ENCODE results near the gene EVC. TPM values are rescaled to one million over a fixed set of nuclear protein-coding genes. Genes with fewer than 3 reads are reported as not detected.

EVC gene
- total and polyA plus RNA-seq, 2 of the 4 experiments (the other 2 are of a cell fraction): 16.8 to 18.9 TPM

DNA sequence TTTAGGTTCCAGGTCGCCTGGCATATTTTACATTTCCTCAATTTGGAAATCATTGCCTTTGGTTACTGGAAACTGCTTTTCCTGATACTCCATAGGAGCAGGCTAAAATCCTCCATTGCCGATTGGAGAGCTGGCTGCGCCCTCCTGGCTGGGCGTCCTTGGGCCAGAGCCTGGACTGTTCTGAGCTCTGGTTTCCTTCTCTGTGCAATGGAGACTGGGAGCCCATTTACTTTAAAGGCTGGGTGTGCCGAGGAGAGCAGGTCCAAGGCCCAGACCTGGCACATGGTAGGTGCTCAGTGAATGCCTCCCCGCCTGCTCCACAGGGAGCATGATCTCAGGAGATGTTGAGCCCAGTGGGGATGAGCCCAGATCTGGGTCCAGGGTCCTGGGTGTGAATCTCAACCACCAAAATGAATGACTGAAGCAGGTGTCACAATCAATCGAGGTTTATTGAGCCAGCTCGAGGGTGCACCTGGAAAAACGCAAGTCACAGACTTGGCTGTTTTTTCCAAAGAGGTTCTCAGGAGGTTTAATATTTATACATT lies 50.0 kb downstream of the EVC start (continued):
- no peak for TF ChIP-seq BHLHE40 (IDR thresholded peaks at IDR 0.05; ENCODE audit: low read depth, low read length)
- TF ChIP-seq, protein P1, sequence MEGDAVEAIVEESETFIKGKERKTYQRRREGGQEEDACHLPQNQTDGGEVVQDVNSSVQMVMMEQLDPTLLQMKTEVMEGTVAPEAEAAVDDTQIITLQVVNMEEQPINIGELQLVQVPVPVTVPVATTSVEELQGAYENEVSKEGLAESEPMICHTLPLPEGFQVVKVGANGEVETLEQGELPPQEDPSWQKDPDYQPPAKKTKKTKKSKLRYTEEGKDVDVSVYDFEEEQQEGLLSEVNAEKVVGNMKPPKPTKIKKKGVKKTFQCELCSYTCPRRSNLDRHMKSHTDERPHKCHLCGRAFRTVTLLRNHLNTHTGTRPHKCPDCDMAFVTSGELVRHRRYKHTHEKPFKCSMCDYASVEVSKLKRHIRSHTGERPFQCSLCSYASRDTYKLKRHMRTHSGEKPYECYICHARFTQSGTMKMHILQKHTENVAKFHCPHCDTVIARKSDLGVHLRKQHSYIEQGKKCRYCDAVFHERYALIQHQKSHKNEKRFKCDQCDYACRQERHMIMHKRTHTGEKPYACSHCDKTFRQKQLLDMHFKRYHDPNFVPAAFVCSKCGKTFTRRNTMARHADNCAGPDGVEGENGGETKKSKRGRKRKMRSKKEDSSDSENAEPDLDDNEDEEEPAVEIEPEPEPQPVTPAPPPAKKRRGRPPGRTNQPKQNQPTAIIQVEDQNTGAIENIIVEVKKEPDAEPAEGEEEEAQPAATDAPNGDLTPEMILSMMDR (conservative IDR thresholded peaks at IDR 0.05; ENCODE audit: low read depth, low read length): no peak
- TF ChIP-seq CEBPB (IDR thresholded peaks at IDR 0.05; ENCODE audit: low read depth, low read length): no peak

DNA sequence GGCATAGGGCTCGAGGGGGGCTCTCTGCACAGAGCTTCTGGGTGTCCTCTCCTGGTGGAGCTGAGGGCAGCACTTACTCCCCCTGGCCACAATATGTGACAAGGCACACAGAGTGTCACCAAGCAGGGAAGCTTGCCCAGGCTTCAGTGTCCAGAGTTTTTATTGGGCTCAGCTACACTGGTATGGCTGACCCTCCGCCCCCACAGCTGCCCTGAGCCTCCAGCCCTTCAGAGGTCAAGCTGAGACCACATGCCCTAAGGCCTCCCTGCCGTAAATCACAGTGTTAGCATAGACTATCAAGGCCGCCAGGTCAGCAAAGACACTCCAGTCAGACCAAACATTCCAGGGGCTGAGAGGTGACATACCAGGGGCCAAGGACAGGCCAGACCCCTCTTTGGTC lies 59.0 kb downstream of the EVC start:
- WGBS, 2 experiments (ENCODE audit: extremely low coverage in 2 of 2, insufficient read length in 1 of 2): no CpG with 5 or more reads among the region's 4 CpGs
- no peaks in the 10 kb centered on the region for H3K9me3 ChIP-seq (ENCODE audit: control insufficient read depth, insufficient read depth, low read length)
- in situ Hi-C loops (cut with MboI; ENCODE audit: low sequenced_read_pairs): no loop called here
- ChIA-PET CTCF (no interaction called here), POLR2A (ENCODE audit: unreplicated experiment) (no interaction called here)
- no peak overlapping the region; the same call in 2 of the 3 replicates for H2BK15ac ChIP-seq (ENCODE audit: low read depth, low read length)
- no peak overlapping the region for H3K23ac ChIP-seq (ENCODE audit: low read depth, low read length)
- no peak overlapping the region for H3K4ac ChIP-seq (ENCODE audit: low read depth, low read length)
- no TSS peak for BruUV-seq (replicated peaks)
- H3K4me3 ChIP-seq (ENCODE audit: insufficient read depth, low read depth, low read length): no peak overlapping the region
- H3K18ac ChIP-seq (ENCODE audit: low read depth, low read length): no peak overlapping the region
- TF ChIP-seq BHLHE40 (IDR thresholded peaks at IDR 0.05; ENCODE audit: low read depth, low read length) (no peak), MXI1 (IDR thresholded peaks at IDR 0.05; ENCODE audit: borderline replicate concordance, low read depth, low read length) (no peak), RFX5 (IDR thresholded peaks at IDR 0.05; ENCODE audit: low read depth, low read length) (no peak)
- TF ChIP-seq, protein P1 (conservative IDR thresholded peaks at IDR 0.05; ENCODE audit: low read depth, low read length): no peak
- TF ChIP-seq, protein P2, sequence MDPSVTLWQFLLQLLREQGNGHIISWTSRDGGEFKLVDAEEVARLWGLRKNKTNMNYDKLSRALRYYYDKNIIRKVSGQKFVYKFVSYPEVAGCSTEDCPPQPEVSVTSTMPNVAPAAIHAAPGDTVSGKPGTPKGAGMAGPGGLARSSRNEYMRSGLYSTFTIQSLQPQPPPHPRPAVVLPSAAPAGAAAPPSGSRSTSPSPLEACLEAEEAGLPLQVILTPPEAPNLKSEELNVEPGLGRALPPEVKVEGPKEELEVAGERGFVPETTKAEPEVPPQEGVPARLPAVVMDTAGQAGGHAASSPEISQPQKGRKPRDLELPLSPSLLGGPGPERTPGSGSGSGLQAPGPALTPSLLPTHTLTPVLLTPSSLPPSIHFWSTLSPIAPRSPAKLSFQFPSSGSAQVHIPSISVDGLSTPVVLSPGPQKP (IDR thresholded peaks at IDR 0.05; ENCODE audit: borderline replicate concordance, low read depth, low read length): no peak
- peaks cover 10 to 41% of the 10 kb centered on the region in 2 experiments; a peak in 3 of 4 replicates for H3K79me1 ChIP-seq (ENCODE audit: low read depth in 1 of 2, low read length in 2 of 2)
- no peak overlapping the region for H4K5ac ChIP-seq (ENCODE audit: low read depth, low read length)
- no peak overlapping the region for H3K4me2 ChIP-seq (ENCODE audit: low read depth, low read length)
- H3K27me3 ChIP-seq (ENCODE audit: control insufficient read depth, insufficient read depth, low read length): no peaks in the 10 kb centered on the region
- H2BK120ac ChIP-seq (ENCODE audit: low read depth, low read length): no peak overlapping the region
- H3K27ac ChIP-seq (ENCODE audit: insufficient read depth, low read length): no peak overlapping the region
- no peak overlapping the region for H2BK20ac ChIP-seq (ENCODE audit: low read depth, low read length)
- no peak overlapping the region for H3K14ac ChIP-seq (replicated peaks; ENCODE audit: low read depth, low read length)
- H4K20me1 ChIP-seq (ENCODE audit: insufficient read depth, low read length): no peaks in the 10 kb centered on the region
- H3K4me1 ChIP-seq (ENCODE audit: control insufficient read depth, insufficient read depth, low read length): peaks cover 13% of the 10 kb centered on the region
- ATAC-seq (ENCODE audit: low read depth) (no peak), DNase-seq (no peak)
- peaks cover 25% of the 10 kb centered on the region for H3K36me3 ChIP-seq (ENCODE audit: control insufficient read depth, insufficient read depth, low read length)
- H2AK9ac ChIP-seq (replicated peaks; ENCODE audit: low read depth, low read length, poor library complexity): peak overlapping the region; percentile 61
- peaks cover 23% of the 10 kb centered on the region for H3K9me1 ChIP-seq (ENCODE audit: insufficient read depth, low read length)
- H2AFZ ChIP-seq (replicated peaks; ENCODE audit: low read length, poor library complexity): no peak overlapping the region
- H2BK5ac ChIP-seq (ENCODE audit: low read depth, low read length, poor library complexity, severe bottlenecking): no peak overlapping the region
- H4K91ac ChIP-seq (ENCODE audit: insufficient read depth, low read depth, low read length): no peak overlapping the region
- no peak overlapping the region for H3K9ac ChIP-seq (ENCODE audit: low read depth, low read length)
- dilution Hi-C loops (cut with HindIII; ENCODE audit: low sequenced_read_pairs, unreplicated experiment): no loop called here
- H2AK5ac ChIP-seq (ENCODE audit: low read depth, low read length): no peak overlapping the region
- no peak overlapping the region for H4K8ac ChIP-seq (ENCODE audit: low read depth in 2 of 2, low read length in 2 of 2)
- intact Hi-C loops (cut with micrococcal nuclease): no loop called here
- H3K56ac ChIP-seq (ENCODE audit: extremely low read depth, insufficient read depth, low read length): no peak overlapping the region

Data from IMR-90 (cell line).